Measurements from ENCODE around the gene PAEP.
"Not testable (repeated sequence)": the region's sequence is repeated elsewhere in the genome, so short reads cannot be mapped to it uniquely, and the experiment has no call there.

Gene PAEP

DNA sequence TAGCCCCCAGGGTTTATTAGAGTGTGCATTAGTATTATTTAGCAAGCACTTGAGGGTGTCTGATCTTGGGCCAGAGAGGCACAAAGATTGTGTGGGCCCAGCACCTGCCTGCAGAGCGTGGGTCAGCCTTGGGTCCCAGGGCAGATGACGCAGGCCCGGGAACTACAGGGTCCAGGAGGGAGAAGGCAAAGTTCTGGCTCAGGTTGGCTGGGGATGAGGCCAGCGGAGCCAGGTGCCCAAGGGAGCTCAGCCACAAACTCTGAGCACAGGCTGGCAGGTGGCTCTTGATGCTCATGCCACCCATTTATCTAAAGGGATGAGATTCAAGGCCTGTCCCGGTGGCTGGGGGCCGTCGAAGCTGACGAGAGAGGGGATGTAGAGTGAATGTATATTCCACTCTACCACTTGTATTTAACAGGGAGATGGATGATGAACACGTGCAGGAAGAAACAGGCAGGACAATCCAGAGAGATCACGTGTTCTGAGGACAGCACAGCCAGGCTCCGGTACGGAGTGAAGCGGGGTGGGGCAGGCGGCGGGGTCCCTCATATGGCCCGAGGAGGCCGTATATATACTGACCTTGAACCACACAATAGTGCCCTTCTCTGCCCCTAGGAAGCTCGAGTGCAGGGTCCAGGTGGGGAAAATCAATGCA lies 16.4 kb upstream of the PAEP start:
- no peak for FAIRE-seq
- no peak for DNase-seq (ENCODE audit: insufficient read length, low spot score)
- TF ChIP-seq, protein P1, sequence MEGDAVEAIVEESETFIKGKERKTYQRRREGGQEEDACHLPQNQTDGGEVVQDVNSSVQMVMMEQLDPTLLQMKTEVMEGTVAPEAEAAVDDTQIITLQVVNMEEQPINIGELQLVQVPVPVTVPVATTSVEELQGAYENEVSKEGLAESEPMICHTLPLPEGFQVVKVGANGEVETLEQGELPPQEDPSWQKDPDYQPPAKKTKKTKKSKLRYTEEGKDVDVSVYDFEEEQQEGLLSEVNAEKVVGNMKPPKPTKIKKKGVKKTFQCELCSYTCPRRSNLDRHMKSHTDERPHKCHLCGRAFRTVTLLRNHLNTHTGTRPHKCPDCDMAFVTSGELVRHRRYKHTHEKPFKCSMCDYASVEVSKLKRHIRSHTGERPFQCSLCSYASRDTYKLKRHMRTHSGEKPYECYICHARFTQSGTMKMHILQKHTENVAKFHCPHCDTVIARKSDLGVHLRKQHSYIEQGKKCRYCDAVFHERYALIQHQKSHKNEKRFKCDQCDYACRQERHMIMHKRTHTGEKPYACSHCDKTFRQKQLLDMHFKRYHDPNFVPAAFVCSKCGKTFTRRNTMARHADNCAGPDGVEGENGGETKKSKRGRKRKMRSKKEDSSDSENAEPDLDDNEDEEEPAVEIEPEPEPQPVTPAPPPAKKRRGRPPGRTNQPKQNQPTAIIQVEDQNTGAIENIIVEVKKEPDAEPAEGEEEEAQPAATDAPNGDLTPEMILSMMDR (IDR thresholded peaks at IDR 0.05; ENCODE audit: insufficient read depth, missing control alignments) = no peak

- not testable (repeated sequence) for DNase-seq (ENCODE audit: insufficient read length, low spot score); FAIRE-seq
These were observed 15.8 kb upstream of the PAEP start, which contains the start of gene OBP2A for GRCh38 chr9:135545646-135546176. TSS of gene OBP2A (plus strand) at chr9:135546126. CDS start at chr9:135546181, 55 bp downstream.

DNA sequence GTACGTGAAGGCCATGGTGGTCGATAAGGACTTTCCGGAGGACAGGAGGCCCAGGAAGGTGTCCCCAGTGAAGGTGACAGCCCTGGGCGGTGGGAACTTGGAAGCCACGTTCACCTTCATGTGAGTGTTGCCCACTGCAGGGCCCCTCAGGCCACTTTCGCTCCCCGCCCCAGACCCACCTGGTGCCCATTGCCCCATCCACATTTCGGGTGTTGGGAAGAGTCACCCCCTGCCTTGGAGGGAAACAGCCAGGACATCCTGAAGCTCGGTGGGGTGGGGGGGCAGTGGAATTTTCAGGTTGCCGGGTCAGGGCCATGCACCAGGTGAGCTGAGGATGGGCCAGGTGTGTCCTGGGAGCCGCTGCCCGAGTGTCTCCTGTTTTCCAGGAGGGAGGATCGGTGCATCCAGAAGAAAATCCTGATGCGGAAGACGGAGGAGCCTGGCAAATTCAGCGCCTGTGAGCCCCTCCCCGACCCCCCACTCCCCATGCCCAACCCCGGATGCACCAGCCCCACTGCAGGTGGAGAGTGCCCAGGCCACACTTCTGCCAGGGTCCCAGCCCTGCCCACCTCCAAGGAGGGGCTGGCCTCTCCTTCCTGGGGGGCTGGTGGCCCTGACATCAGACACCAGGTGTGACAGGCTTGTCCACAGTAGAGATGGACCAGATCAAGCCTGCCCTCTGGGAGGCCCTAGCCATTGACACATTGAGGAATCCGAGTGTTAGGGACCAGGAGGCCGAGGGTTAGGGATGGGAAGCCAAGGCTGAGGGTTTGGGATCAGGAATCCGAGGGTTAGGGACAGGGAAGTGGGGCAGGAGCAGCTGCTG lies 14.6 kb upstream of the PAEP start:
- not testable (repeated sequence) for FAIRE-seq; DNase-seq (ENCODE audit: insufficient read length, low spot score)

DNA sequence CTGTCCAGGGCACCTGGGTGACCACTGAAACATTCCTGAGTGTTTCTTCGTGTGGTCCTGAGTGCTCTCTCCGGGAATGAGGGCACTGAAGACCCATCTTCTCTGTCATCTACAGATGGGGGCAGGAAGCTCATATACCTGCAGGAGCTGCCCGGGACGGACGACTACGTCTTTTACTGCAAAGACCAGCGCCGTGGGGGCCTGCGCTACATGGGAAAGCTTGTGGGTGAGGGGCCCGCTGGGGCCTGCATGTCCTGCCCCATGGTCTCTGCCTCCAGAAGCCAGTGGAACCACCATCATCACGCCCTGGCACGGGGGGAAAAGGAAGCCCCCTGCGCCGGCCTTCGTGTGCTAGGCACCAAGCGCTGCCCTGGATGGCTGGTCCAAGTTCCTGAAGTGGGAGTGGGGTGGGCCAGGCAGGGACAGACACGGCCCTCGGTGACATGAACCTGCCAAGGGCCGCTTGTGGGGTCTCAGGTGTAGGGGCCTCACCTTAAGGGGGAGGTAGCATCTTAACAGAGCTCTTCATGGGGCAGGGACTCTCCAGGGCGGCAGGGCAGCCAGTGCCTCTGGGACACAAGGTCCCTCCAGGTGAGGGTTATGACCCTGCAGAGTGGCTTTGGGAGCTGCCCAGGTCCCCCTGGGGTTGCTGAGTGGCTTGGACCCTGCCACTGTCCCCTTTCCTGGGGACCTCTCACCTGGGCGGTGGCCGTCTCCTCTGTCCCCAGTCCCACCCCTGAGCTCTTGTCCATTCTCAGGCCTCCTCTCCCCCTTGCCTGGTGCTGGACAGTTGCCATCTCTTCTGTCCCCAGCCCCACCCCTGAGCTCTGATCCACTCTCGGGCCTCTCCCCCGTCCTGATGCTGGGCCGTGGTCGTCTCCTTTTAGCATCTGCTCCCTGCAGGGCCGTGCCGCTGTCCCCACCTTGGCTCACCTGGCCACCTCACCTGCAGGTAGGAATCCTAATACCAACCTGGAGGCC lies 13.5 kb upstream of the PAEP start:
- FAIRE-seq (no peak), DNase-seq (ENCODE audit: insufficient read length, low spot score) (no peak)
- TF ChIP-seq, protein P1 (IDR thresholded peaks at IDR 0.05; ENCODE audit: insufficient read depth, missing control alignments) = no peak

DNA sequence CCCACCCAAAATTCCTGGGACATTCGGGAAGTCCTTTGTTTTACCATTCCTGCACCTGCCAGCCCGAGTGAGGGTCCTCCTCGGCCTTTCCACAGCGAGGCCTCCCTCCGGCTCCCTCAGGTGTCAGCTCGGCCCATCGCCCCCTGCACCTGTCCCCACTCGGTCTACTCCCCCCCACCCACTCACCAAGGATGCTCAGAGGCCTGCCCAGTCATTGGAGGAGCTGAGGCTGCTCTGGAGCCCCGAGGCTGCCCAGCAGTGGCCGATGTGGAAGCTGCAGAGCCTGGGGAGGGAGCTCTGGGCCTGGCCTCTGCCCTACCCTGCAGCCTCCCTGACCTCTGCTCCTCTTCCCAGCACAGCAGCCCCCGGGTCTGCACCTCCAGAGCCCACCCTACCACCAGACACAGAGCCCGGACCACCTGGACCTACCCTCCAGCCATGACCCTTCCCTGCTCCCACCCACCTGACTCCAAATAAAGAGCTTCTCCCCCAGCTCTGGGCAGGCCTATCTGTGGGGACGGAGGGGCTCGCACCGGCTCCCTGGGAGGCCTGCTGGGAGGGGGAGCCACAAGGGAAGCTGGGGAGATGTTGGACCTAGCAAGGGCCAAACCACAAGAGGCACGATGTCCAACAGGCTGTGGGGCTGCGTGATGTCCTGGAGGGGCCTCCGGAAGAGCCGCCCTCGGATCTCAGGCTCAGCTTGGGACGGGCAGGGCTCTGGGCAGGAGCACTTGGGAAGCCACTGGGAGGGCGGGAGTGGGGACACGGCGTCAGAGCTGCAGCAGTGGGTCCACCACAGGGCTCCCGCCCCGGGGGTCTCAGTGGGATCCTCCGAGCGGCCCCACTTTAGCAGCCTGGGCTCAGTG lies 11.8 kb upstream of the PAEP start:
- not testable (repeated sequence) for DNase-seq (ENCODE audit: insufficient read length, low spot score)

GRCh38 chr9:135550344-135550918 lies 11.1 kb upstream of the PAEP start:
- no peak for FAIRE-seq

More for the DNA sequence above, 11.8 kb upstream of the PAEP start:
- not testable (repeated sequence) for FAIRE-seq

DNA sequence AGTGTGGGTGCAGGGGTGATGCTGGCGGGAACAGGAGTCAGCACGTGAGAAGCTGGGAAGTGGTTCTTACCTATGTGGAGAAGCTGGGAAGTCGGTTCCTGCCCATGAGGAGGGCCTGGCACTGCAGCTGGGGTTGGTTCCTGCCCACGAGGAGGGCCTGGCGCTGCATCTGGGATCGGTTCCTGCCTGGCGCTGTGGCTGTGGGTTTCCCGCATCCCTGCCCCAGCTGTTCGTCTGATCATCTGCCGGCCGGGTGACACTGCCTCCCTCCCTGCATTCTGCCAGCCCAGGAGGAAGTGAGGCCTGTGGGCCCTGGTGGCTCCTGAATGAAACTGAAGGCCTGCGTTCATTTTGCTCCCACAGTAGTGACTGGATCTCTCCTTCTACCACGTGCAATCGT lies 10.5 kb upstream of the PAEP start:
- FAIRE-seq = no peak
- DNase-seq (ENCODE audit: insufficient read length, low spot score) = no peak
- TF ChIP-seq, protein P1 (IDR thresholded peaks at IDR 0.05; ENCODE audit: insufficient read depth, missing control alignments) = no peak

More at GRCh38 chr9:135550344-135550918, 11.1 kb upstream of the PAEP start:
- no peak for DNase-seq (ENCODE audit: insufficient read length, low spot score)
- TF ChIP-seq, protein P1 (IDR thresholded peaks at IDR 0.05; ENCODE audit: insufficient read depth, missing control alignments) = no peak
